PC-9 (cell line): ENCODE results near the gene RFK. TPM values are rescaled to one million over a fixed set of nuclear protein-coding genes. Genes with fewer than 3 reads are reported as not detected.

ENCODE experiments used
- BruUV-seq: library from RNA; stranded (reverse); fragments of 400-500 nt; replicated peaks from 2 replicates; lab custom pipeline; 2021; lab: Mats Ljungman, UMichigan
- CTCF ChIA-PET: fragments of 300-600 bp; sonication (Branson Sonifier 250); formaldehyde crosslinking; loops from one replicate; lab custom pipeline; 2022; ENCODE audit warnings: antibody characterized with exemption; lab: Charles Lee
- POLR2A ChIA-PET: fragments of 300-600 bp; sonication (Branson Sonifier 250); formaldehyde crosslinking; loops from one replicate; lab custom pipeline; 2022; ENCODE audit warnings: antibody characterized with exemption; ENCODE audit not compliant: unreplicated experiment; lab: Charles Lee
- DNase-seq, 2 experiments: peaks; one replicate each; pipeline versions ENCODE4 v3.0.0 to v3.0.0-alpha.2; 2015 to 2022; ENCODE audit warnings: mixed read lengths in 1 of 2
- H2AFZ ChIP-seq: fragments of 200-600 bp; sonication (generic); 2 replicates; pipeline ENCODE4 v1.8.1; 2017; ENCODE audit warnings: antibody characterized with exemption
- H3F3A ChIP-seq: fragments of 200-600 bp; sonication (generic); 2 replicates; pipeline ENCODE4 v1.8.1; 2017; ENCODE audit warnings: antibody characterized with exemption, mild to moderate bottlenecking, low read depth; ENCODE audit not compliant: insufficient read depth
- H3K27ac ChIP-seq: fragments of 200-600 bp; sonication (generic); 2 replicates; pipeline ENCODE4 v1.6.1; 2016; ENCODE audit warnings: mixed run types
- H3K27me3 ChIP-seq: fragments of 200-600 bp; sonication (generic); 2 replicates; pipeline ENCODE4 v1.6.1; 2016; ENCODE audit warnings: low read depth, mixed run types; ENCODE audit not compliant: insufficient read depth
- H3K36me3 ChIP-seq: fragments of 200-600 bp; sonication (generic); 2 replicates; pipeline ENCODE4 v1.6.1; 2016; ENCODE audit warnings: low read depth, mixed run types
- H3K4me1 ChIP-seq: fragments of 200-600 bp; sonication (generic); replicated peaks from 2 replicates; pipeline ENCODE4 v1.6.1; 2016; ENCODE audit warnings: mixed run types; ENCODE audit not compliant: insufficient read depth
- H3K4me2 ChIP-seq: fragments of 200-600 bp; sonication (generic); 2 replicates; pipeline ENCODE4 v1.6.1; 2017; ENCODE audit warnings: mixed run types
- H3K4me3 ChIP-seq: fragments of 200-600 bp; sonication (generic); 2 replicates; pipeline ENCODE4 v1.6.1; 2016; ENCODE audit warnings: mixed run types
- H3K79me2 ChIP-seq: fragments of 200-600 bp; sonication (generic); 2 replicates; pipeline ENCODE4 v1.6.1; 2017; ENCODE audit warnings: low read depth, mixed run types
- H3K9me2 ChIP-seq: fragments of 200-600 bp; sonication (generic); 2 replicates; pipeline ENCODE4 v1.8.1; 2017; ENCODE audit warnings: mild to moderate bottlenecking; ENCODE audit not compliant: insufficient read depth
- H3K9me3 ChIP-seq: fragments of 200-600 bp; sonication (generic); 2 replicates; pipeline ENCODE4 v1.8.1; 2016; ENCODE audit warnings: low read depth; ENCODE audit not compliant: insufficient read depth
- H4K20me1 ChIP-seq: fragments of 200-600 bp; sonication (generic); 2 replicates; pipeline ENCODE4 v1.8.1; 2017; ENCODE audit not compliant: insufficient read depth
- EZH2 ChIP-seq: fragments of 200-600 bp; sonication (generic); IDR thresholded peaks from 2 replicates; pipeline ENCODE4 v1.8.0; 2017; ENCODE audit warnings: antibody characterized with exemption, low read depth
- intact Hi-C: fragments of 100-400 bp; cut with micrococcal nuclease; formaldehyde crosslinking; loops from one replicate; pipeline ENCODE4 v1.10.0; 2022; ENCODE audit not compliant: unreplicated experiment
- total RNA-seq: library from RNA; stranded (reverse); gene quantifications from 2 replicates; pipeline ENCODE4 v1.2.3, GENCODE V29; 2021
- TF ChIP-seq, protein P1 (sequence below): fragments of 200-600 bp; sonication (generic); conservative IDR thresholded peaks from 2 replicates; pipeline ENCODE4 v1.6.1; 2017; ENCODE audit warnings: mixed run types, antibody characterized with exemption, mild to moderate bottlenecking, moderate library complexity

The RFK gene
- total RNA-seq, 1 experiment from 2014 or later, result 20.6 TPM

DNA sequence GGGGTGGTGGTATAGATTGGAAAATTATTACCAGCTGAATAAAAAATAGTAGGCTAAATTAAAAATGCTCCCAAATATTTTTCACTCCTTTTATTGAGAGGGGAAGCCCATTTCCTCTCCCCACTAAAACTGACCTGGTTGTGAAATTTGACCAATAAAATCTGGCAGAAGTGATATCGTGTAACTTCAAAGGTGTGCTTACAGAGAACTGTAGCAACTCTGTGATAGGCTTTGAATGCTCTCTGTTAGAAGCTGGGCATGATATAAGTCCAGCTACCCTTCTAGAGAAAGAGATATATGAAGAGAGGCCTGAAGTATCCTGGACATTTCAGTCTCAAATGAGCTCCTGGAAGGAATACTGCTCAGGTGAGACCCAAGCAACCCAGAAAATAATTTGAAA is 10.2 kb upstream of the RFK start:
- Histone ChIP-seq H3K4me1 (peaks cover 37% of the 10 kb centered on the region), H3K79me2 (no peaks in the 10 kb centered on the region), H3K9me3 (no peaks in the 10 kb centered on the region), H3K27me3 (no peaks in the 10 kb centered on the region), H3K9me2 (no peaks in the 10 kb centered on the region), H2AFZ (no peak overlapping the region), H3F3A (peaks cover 23% of the 10 kb centered on the region), H3K4me2 (no peak overlapping the region), H3K4me3 (no peak overlapping the region), H3K27ac (no peak overlapping the region), H4K20me1 (no peaks in the 10 kb centered on the region), H3K36me3 (no peaks in the 10 kb centered on the region)
- ChIA-PET POLR2A (interaction anchor here (0.6 to 0.7 kb wide), 2 partner anchors 198 to 1354 kb away, joined by 6 to 18 read pairs; no protein-coding TSS in a partner anchor), CTCF (interaction anchor here (0.6 to 1.1 kb wide), 3 partner anchors 22 to 1593 kb away, joined by 3 to 5 read pairs (median 4); no protein-coding TSS in a partner anchor)
- intact Hi-C loops, result no loop called here
- no peak for DNase-seq
- no TSS peak for BruUV-seq
- TF ChIP-seq, protein P1, sequence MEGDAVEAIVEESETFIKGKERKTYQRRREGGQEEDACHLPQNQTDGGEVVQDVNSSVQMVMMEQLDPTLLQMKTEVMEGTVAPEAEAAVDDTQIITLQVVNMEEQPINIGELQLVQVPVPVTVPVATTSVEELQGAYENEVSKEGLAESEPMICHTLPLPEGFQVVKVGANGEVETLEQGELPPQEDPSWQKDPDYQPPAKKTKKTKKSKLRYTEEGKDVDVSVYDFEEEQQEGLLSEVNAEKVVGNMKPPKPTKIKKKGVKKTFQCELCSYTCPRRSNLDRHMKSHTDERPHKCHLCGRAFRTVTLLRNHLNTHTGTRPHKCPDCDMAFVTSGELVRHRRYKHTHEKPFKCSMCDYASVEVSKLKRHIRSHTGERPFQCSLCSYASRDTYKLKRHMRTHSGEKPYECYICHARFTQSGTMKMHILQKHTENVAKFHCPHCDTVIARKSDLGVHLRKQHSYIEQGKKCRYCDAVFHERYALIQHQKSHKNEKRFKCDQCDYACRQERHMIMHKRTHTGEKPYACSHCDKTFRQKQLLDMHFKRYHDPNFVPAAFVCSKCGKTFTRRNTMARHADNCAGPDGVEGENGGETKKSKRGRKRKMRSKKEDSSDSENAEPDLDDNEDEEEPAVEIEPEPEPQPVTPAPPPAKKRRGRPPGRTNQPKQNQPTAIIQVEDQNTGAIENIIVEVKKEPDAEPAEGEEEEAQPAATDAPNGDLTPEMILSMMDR, result no peak
- TF ChIP-seq EZH2, result no peak

DNA sequence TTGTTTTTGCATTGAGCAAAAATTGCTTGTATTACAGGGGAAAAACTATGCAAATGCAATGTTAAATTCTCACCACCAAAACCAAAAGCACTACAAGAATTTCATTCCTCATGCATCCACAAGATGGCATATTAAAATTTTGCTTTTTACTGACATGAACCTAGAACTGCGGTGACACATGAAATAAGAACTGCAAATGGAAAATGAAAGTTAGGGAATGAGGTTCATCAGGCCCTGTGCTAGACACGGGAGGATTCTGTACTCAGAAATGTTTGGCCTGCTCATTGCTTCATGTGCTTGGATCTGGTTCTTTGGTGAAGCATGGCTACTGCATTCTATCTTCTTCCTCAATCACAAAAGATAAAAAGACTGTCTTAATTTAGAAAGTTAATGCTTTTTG is 9.1 kb upstream of the RFK start:
- Histone ChIP-seq H3K27ac (no peak overlapping the region), H2AFZ (no peak overlapping the region), H3K4me1 (peaks cover 37% of the 10 kb centered on the region), H3K36me3 (no peaks in the 10 kb centered on the region), H3F3A (peaks cover 23% of the 10 kb centered on the region), H3K4me3 (0 out of 2 replicates have a peak overlapping the region, but pooled peaks have one; percentile 15), H3K9me2 (no peaks in the 10 kb centered on the region), H3K4me2 (peak overlapping the region; percentile 57), H3K79me2 (no peaks in the 10 kb centered on the region), H3K9me3 (no peaks in the 10 kb centered on the region), H4K20me1 (no peaks in the 10 kb centered on the region), H3K27me3 (no peaks in the 10 kb centered on the region)
- intact Hi-C loops, result loop anchor here (1.0 to 2.0 kb wide), 3 partner anchors 44 to 255 kb away; partner anchors contain the start of gene GCNT1
- TF ChIP-seq, protein P1, result peak; percentile 58; the same call in 1 of the 2 replicates
- TF ChIP-seq EZH2, result no peak
- no TSS peak for BruUV-seq
- CTCF ChIA-PET, result no interaction called here
- peak in 1 of 2 experiments; percentile 68 for DNase-seq
- POLR2A ChIA-PET, result no interaction called here

DNA sequence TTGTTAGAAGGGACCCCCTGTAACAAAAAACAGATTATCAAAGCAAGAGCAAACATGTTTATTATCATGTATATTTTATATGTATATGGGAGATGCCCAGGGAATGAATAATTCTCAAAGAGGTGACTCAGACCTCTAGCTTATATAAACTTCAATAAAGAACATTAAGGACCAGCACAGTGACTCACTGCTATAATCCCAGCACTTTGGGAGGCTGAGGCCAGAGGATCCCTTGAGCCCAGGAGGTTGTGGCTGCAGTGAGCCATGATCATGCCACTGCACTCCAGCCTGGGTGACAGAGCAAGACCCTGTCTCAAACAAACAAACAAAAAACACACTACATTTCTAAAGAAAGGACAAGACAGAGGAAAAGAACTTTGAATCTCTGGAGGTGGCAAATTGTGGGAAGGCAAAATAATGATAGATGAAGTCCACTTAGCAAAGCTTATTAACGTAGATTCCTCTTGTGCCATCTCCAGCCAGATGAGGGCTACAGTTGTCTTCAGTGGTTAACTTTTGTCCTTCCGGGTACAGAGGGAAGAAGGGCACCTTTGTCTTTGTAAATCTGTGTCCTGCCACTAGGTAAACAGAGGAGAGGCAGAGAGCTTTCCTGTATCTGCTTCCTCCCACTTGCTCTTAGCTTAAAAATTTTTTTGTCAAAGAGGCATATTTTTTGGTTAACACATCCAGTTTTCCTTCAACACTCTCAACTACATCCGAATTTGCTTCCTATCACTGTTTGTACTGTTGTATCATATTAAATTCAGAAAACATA is 7.5 kb upstream of the RFK start:
- Histone ChIP-seq H3K36me3 (no peaks in the 10 kb centered on the region), H3K9me3 (no peaks in the 10 kb centered on the region), H3K4me2 (no peak overlapping the region), H4K20me1 (no peaks in the 10 kb centered on the region), H3K27ac (peak overlapping the region; percentile 83), H3K79me2 (no peaks in the 10 kb centered on the region), H3K4me1 (peaks cover 37% of the 10 kb centered on the region), H3F3A (peaks cover 23% of the 10 kb centered on the region), H2AFZ (no peak overlapping the region), H3K27me3 (no peaks in the 10 kb centered on the region), H3K4me3 (no peak overlapping the region), H3K9me2 (no peaks in the 10 kb centered on the region)
- BruUV-seq, result no TSS peak
- intact Hi-C loops, result loop anchor here (2.0 kb wide), 1 partner anchor 57 kb away; the partner anchor contains the start of gene GCNT1
- CTCF ChIA-PET, result interaction anchor here (0.6 kb wide), 1 partner anchor 18 kb away, joined by 3 read pairs; no protein-coding TSS in a partner anchor
- TF ChIP-seq, protein P1, result no peak
- TF ChIP-seq EZH2, result no peak
- POLR2A ChIA-PET, result no interaction called here
- DNase-seq, result no peak
